Endodermal cell (in vitro differentiated cells): ENCODE measurements around the gene PPM1L. TPM values are rescaled to one million over a fixed set of nuclear protein-coding genes. Genes with fewer than 3 reads are reported as not detected.

Experiments
- DNase-seq: peaks from one replicate; pipeline ENCODE4 v3.0.0-alpha.2; 2017
- H3K27ac ChIP-seq: 2 replicates; pipeline ENCODE4 v1.5.1; 2013; ENCODE audit warnings: mild to moderate bottlenecking, low read depth, low read length, moderate library complexity
- H3K27me3 ChIP-seq: 2 replicates; pipeline ENCODE4 v1.6.1; 2013; ENCODE audit warnings: mild to moderate bottlenecking, low read length, moderate library complexity; ENCODE audit not compliant: insufficient read depth, control insufficient read depth, poor library complexity, severe bottlenecking
- H3K36me3 ChIP-seq: 2 replicates; pipeline ENCODE4 v1.7.0; 2013; ENCODE audit warnings: mild to moderate bottlenecking, low read length, moderate library complexity; ENCODE audit not compliant: control insufficient read depth, insufficient read depth
- H3K4me1 ChIP-seq: one replicate; pipeline ENCODE4 v1.7.0; 2013; ENCODE audit warnings: low read length; ENCODE audit not compliant: control insufficient read depth, insufficient read depth
- H3K4me3 ChIP-seq: 2 replicates; pipeline ENCODE4 v1.5.1; 2013; ENCODE audit warnings: mild to moderate bottlenecking, low read length, moderate library complexity
- H3K9ac ChIP-seq: 2 replicates; pipeline ENCODE4 v1.6.1; 2013; ENCODE audit warnings: mild to moderate bottlenecking, low read length, moderate library complexity; ENCODE audit not compliant: poor library complexity, severe bottlenecking; ENCODE audit errors: extremely low read depth
- H3K9me3 ChIP-seq: 2 replicates; pipeline ENCODE4 v1.6.1; 2013; ENCODE audit warnings: mild to moderate bottlenecking, low read length, moderate library complexity; ENCODE audit not compliant: control insufficient read depth
- H3K27ac Mint-ChIP-seq: 2 replicates; pipeline ENCODE4 v1.8.0; 2020; ENCODE audit warnings: mixed read lengths
- H3K27me3 Mint-ChIP-seq: 2 replicates; pipeline ENCODE4 v1.8.0; 2021; ENCODE audit warnings: mild to moderate bottlenecking, mixed read lengths; ENCODE audit not compliant: insufficient read depth
- H3K36me3 Mint-ChIP-seq: 2 replicates; pipeline ENCODE4 v1.8.0; 2020; ENCODE audit warnings: low read depth, mixed read lengths
- H3K4me1 Mint-ChIP-seq: 2 replicates; pipeline ENCODE4 v1.8.0; 2020; ENCODE audit warnings: mixed read lengths
- H3K4me3 Mint-ChIP-seq: 2 replicates; pipeline ENCODE4 v1.8.0; 2020; ENCODE audit warnings: mild to moderate bottlenecking, moderate library complexity, mixed read lengths
- H3K9me3 Mint-ChIP-seq: 2 replicates; pipeline ENCODE4 v1.8.0; 2020; ENCODE audit warnings: mild to moderate bottlenecking, mixed read lengths
- CTCF ChIP-seq: fragments of 200-600 bp; sonication (generic); conservative IDR thresholded peaks from 2 replicates; pipeline ENCODE4 v1.5.0; 2021; ENCODE audit warnings: antibody characterized with exemption, mild to moderate bottlenecking
- WGBS, 2 experiments: methylation state at CpG; one replicate each; pipeline versions ENCODE4 v1.1.5 to v1.1.7; 2013; ENCODE audit warnings: missing lambda C conversion rate in 2 of 2, mixed read lengths in 1 of 2; ENCODE audit not compliant: insufficient coverage in 1 of 2, insufficient read length in 1 of 2; 5-methylcytosine and 5-hydroxymethylcytosine counted together
- total RNA-seq, 2 donors: library from RNA; stranded (reverse); fragmentation: NEBNext Ultra II Directional in 1 of 2; extraction: Animal tissue kit (Norgen Biotek cat#: 25700) in 1 of 2; gene quantifications; 2 replicates in 1 of 2; 3 replicates in 1 of 2; pipeline ENCODE4 v1.2.1, GENCODE V29; 2021

The PPM1L gene
- total RNA-seq, 2 donors from 2014 or later = 1.6 to 3.3 TPM

GRCh38 chr3:161126495-161126894 is 370.5 kb downstream of the PPM1L start:
- Mint-ChIP-seq H3K4me3 (no peak overlapping the region), H3K36me3 (no peaks in the 10 kb centered on the region), H3K27me3 (no peaks in the 10 kb centered on the region), H3K27ac (no peak overlapping the region), H3K9me3 (peaks cover 38% of the 10 kb centered on the region), H3K4me1 (no peaks in the 10 kb centered on the region)
- DNase-seq = no peak
- Histone ChIP-seq H3K4me3 (no peak overlapping the region), H3K9me3 (peaks cover 12% of the 10 kb centered on the region), H3K4me1 (no peaks in the 10 kb centered on the region), H3K27ac (no peak overlapping the region), H3K36me3 (no peaks in the 10 kb centered on the region), H3K27me3 (no peaks in the 10 kb centered on the region), H3K9ac (no peak overlapping the region)
- no peak for TF ChIP-seq CTCF
- WGBS, 2 experiments = 97% methylated on average over 2 of the region's 2 CpGs; no CpG with 5 or more reads in 1 of the 2 experiments

Other genes with a start within 250 kb of the PPM1L start
- gene KPNA4, start 190.7 kb upstream of the PPM1L start, total RNA-seq = 10 to 100 TPM; 65.2 to 73.0 TPM
- gene ARL14, start 79.1 kb upstream of the PPM1L start, total RNA-seq = not detected